ENCODE results near the gene TXNDC2.

GRCh38 chr18:9865764-9866490, 19.8 kb upstream of the TXNDC2 start:
- no peak for TF ChIP-seq EZH2 (IDR thresholded peaks at IDR 0.05; ENCODE audit: insufficient read depth, low read length)
- TF ChIP-seq, protein P1, sequence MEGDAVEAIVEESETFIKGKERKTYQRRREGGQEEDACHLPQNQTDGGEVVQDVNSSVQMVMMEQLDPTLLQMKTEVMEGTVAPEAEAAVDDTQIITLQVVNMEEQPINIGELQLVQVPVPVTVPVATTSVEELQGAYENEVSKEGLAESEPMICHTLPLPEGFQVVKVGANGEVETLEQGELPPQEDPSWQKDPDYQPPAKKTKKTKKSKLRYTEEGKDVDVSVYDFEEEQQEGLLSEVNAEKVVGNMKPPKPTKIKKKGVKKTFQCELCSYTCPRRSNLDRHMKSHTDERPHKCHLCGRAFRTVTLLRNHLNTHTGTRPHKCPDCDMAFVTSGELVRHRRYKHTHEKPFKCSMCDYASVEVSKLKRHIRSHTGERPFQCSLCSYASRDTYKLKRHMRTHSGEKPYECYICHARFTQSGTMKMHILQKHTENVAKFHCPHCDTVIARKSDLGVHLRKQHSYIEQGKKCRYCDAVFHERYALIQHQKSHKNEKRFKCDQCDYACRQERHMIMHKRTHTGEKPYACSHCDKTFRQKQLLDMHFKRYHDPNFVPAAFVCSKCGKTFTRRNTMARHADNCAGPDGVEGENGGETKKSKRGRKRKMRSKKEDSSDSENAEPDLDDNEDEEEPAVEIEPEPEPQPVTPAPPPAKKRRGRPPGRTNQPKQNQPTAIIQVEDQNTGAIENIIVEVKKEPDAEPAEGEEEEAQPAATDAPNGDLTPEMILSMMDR (IDR thresholded peaks at IDR 0.05; ENCODE audit: insufficient read depth, low read depth, low read length): no peak

Data from astrocyte (in vitro differentiated cells and primary cell).